Neural cell (in vitro differentiated cells): ENCODE measurements around the gene IL6R.

Experiments
- CTCF ChIP-seq: fragments of 450-650 bp; IDR thresholded peaks from 2 replicates; pipeline ENCODE4 v1.5.1; 2014; ENCODE audit warnings: antibody characterized with exemption, mild to moderate bottlenecking, moderate library complexity; ENCODE audit not compliant: poor library complexity, severe bottlenecking
- EZH2 ChIP-seq: fragments of 200-600, 300-800 bp; shearing (Covaris generic), sonication (generic); IDR thresholded peaks from 2 replicates; pipeline ENCODE4 v1.6.1; 2014; ENCODE audit warnings: antibody characterized with exemption, low read length, borderline replicate concordance, mild to moderate bottlenecking; ENCODE audit not compliant: insufficient read depth, poor library complexity, severe bottlenecking

GRCh38 chr1:154406886-154407197 is 1.7 kb downstream of the IL6R start:
- no peak for TF ChIP-seq CTCF
- no peak for TF ChIP-seq EZH2
